Uterus (tissue), 4 donors: ENCODE measurements around the gene HIPK4. TPM values are rescaled to one million over a fixed set of nuclear protein-coding genes. Genes with fewer than 3 reads are reported as not detected.
"Not testable (repeated sequence)": the region's sequence is repeated elsewhere in the genome, so short reads cannot be mapped to it uniquely, and the experiment has no call there.

Source experiments
- DNase-seq, 2 donors: peaks; one replicate each; pipeline ENCODE4 v3.0.0-alpha.2; 2019 to 2020
- H3K27ac ChIP-seq, 2 donors: fragments of 200-600 bp; sonication (generic); 1 replicate in 1 of 2; 2 replicates in 1 of 2; pipeline ENCODE4 v1.5.1; 2016 to 2018
- H3K27me3 ChIP-seq, 2 donors: fragments of 200-600 bp; sonication (generic); one replicate each; pipeline ENCODE4 v1.5.1; 2018 to 2019; ENCODE audit warnings: control low read depth in 1 of 2
- H3K36me3 ChIP-seq, 2 donors: fragments of 200-600 bp; sonication (generic); one replicate each; pipeline ENCODE4 v1.5.1; 2019; ENCODE audit warnings: control low read depth in 1 of 2
- H3K4me1 ChIP-seq, 2 donors: fragments of 200-600 bp; sonication (generic); one replicate each; pipeline ENCODE4 v1.5.1; 2018 to 2019; ENCODE audit warnings: control low read depth in 1 of 2
- H3K4me3 ChIP-seq, 2 donors: fragments of 200-600 bp; sonication (generic); 1 replicate in 1 of 2; 2 replicates in 1 of 2; pipeline ENCODE4 v1.5.1; 2018 to 2019; ENCODE audit warnings: mild to moderate bottlenecking in 1 of 2
- H3K9me3 ChIP-seq, 2 donors: fragments of 200-600 bp; sonication (generic); one replicate each; pipeline ENCODE4 v1.5.1; 2019; ENCODE audit warnings: control low read depth in 1 of 2
- CTCF ChIP-seq, 4 experiments: fragments of 200-600 bp in 2 of 4; fragments of 450-650 bp in 2 of 4; sonication (generic) in 2 of 4; IDR thresholded peaks; one replicate each; pipeline ENCODE4 v1.5.1; 2016 to 2019; ENCODE audit warnings: antibody characterized with exemption in 4 of 4, mild to moderate bottlenecking in 2 of 4, moderate library complexity in 1 of 4
- POLR2A ChIP-seq, 2 donors: fragments of 450-650 bp; IDR thresholded peaks; one replicate each; pipeline ENCODE4 v1.6.1; 2016; ENCODE audit warnings: antibody characterized with exemption in 2 of 2, mild to moderate bottlenecking in 1 of 2, moderate library complexity in 1 of 2
- intact Hi-C: fragments of 100-400 bp; cut with DNase I; formaldehyde crosslinking; loops from one replicate; pipeline ENCODE4 v1.15.1; 2023; ENCODE audit warnings: low total_unique reads
- total RNA-seq, 4 donors: library from RNA; depleted of rRNA in 3 of 4; stranded (reverse); fragments of >200 nt in 3 of 4; gene quantifications; one replicate each; pipeline versions ENCODE4 v1.1.0 to v1.2.4, GENCODE V29; 2014 to 2023
- donor health status: DM: yes; HTN: yes; CAD: no.

HIPK4 gene
- total RNA-seq, 4 donors from 2014 or later, result 0.40 to 0.48 TPM; not detected in 2

GRCh38 chr19:40411125-40411842 lies 21.3 kb upstream of the HIPK4 start:
- DNase-seq, result no peak
- H3K9me3 ChIP-seq, result no peaks in the 10 kb centered on the region
- TF ChIP-seq CTCF (IDR thresholded peaks at IDR 0.05), result no peak
- TF ChIP-seq POLR2A (IDR thresholded peaks at IDR 0.05), result no peak
- H3K27ac ChIP-seq, result peak overlapping the region; percentile 36 to 53
- H3K27me3 ChIP-seq, result no peaks in the 10 kb centered on the region
- intact Hi-C loops, result no loop called here
- H3K36me3 ChIP-seq, result no peaks in the 10 kb centered on the region
- H3K4me1 ChIP-seq, result no peaks in the 10 kb centered on the region
- no peak overlapping the region for H3K4me3 ChIP-seq

DNA sequence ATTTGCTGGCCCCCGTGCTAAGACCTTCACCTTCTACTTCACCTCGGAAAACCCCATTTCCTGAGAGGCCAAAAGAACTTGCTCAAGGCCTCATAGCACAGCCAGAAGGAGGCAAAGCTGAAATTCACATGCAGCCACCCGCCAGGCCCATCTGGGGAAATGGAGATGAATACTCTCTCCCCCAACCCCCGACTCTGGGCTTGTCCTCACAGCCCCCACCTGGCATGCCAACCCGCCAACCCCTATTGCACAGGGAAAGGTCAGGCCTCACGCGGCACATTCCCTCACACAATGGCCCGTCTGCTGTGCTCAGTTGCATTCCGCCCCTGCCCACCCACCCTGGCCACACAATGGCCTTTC lies 20.0 kb upstream of the HIPK4 start:
- H3K27me3 ChIP-seq, result no peaks in the 10 kb centered on the region

GRCh38 chr19:40408598-40408925 lies 18.6 kb upstream of the HIPK4 start:
- H3K9me3 ChIP-seq, H3K36me3 ChIP-seq, H3K27ac ChIP-seq, H3K4me1 ChIP-seq, H3K4me3 ChIP-seq, intact Hi-C loops, DNase-seq, H3K27me3 ChIP-seq: not testable (repeated sequence)

More for the DNA sequence above, 20.0 kb upstream of the HIPK4 start:
- Histone ChIP-seq H3K27ac (no peak overlapping the region), H3K4me1 (no peaks in the 10 kb centered on the region), H3K9me3 (no peaks in the 10 kb centered on the region), H3K4me3 (no peak overlapping the region), H3K36me3 (no peaks in the 10 kb centered on the region)
- TF ChIP-seq CTCF (IDR thresholded peaks at IDR 0.05), result no peak
- TF ChIP-seq POLR2A (IDR thresholded peaks at IDR 0.05), result no peak
- intact Hi-C loops, result no loop called here
- DNase-seq, result no peak

DNA sequence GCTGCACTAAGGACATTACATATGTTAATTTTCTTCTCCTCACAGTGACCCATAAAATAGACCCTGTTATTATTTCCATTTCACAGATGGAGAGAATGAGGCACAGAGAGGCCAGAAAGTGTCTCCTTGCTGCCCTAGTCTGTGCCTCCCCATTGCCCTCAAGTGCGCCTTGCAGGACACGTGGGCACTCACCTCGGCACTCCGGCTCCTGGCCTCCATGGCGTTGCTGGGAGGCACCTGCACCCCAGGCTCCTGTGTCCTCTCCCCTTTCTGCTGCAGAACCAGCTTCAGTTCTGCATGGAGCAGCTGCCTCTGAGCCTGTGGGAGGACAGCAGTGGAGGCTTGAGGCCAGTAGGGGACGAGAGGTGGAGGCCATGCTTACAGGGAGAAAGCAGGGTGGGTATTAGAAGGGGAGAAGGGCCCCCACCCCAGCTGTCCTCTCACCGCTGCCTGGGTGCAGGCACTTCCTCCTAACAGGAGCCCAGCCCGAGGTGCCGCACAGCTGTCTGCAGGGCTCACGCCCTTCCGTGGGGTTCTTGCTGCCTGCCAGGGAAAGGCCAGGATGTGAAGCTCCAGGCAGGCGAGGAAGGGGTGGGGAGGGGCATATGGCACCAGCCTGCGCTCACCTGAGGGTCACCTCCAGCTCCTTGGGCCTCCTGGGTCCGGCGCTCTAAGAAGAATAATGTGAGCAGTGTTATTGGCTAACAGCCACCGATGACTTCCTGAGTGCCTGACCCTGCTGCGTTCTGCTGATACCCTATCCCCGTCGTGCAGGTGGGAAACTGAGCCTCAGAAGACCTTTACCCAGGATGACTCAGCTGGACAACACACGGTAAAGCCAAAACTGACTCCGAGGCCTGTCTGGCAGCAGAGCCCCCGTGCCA lies 18.0 kb upstream of the HIPK4 start:
- no peaks in the 10 kb centered on the region for H3K36me3 ChIP-seq
- no peaks in the 10 kb centered on the region for H3K27me3 ChIP-seq
- TF ChIP-seq CTCF (IDR thresholded peaks at IDR 0.05) (no peak), POLR2A (IDR thresholded peaks at IDR 0.05) (no peak)
- H3K27ac ChIP-seq, result no peak overlapping the region
- intact Hi-C loops, result no loop called here
- no peak overlapping the region for H3K4me3 ChIP-seq
- no peak for DNase-seq
- no peaks in the 10 kb centered on the region for H3K9me3 ChIP-seq
- H3K4me1 ChIP-seq, result no peaks in the 10 kb centered on the region

DNA sequence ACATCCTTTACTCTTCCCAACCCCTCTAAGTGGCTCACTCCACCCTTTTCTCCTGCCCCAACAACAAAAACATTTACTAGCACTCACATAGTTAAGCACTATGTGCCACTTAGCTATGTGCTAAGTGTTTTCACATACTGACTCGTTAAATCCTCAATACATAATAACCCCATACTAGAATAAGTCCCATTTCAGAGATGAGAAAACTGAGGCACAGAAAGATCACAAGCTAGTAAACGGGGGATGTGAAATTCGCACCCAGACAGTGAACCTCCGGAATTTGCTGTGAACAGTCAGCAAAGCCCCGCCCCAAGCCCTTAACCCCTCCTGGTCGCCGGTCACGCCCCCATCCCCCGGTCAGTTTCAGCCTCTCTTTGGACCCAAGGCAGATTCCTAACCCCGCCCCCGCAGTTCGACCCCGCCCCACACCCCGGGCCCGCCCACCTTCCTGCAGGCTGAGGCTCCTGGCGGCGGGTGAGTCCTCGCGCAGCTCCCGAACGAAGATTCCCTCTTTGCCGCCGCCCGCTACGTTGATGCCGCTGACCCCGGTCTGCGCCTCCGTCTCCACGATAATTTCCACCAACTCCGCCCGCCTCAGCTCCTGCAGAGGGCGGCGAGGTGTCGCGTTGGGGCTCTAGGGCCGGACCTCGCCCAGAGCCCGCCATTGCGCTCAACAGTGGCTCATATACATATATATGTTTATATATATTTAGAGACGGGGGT lies 13.4 kb upstream of the HIPK4 start:
- no peaks in the 10 kb centered on the region for H3K36me3 ChIP-seq
- intact Hi-C loops, result no loop called here

More for the DNA sequence above, 13.4 kb upstream of the HIPK4 start:
- Histone ChIP-seq H3K9me3 (no peaks in the 10 kb centered on the region), H3K4me3 (peak overlapping the region; percentile 50 to 56), H3K27me3 (no peaks in the 10 kb centered on the region), H3K27ac (peak overlapping the region; percentile 80 to 93), H3K4me1 (no peaks in the 10 kb centered on the region)
- DNase-seq, result peak; percentile 90 to 93
- TF ChIP-seq POLR2A (IDR thresholded peaks at IDR 0.05) (no peak), CTCF (IDR thresholded peaks at IDR 0.05) (peak in 1 of 4 experiments; percentile 23)
